Measurements from ENCODE around the gene HRAS. TPM values are rescaled to one million over a fixed set of nuclear protein-coding genes. Genes with fewer than 3 reads are reported as not detected.

HRAS gene
- polyA plus RNA-seq, 2 of the 4 experiments (the other 2 are of a cell fraction), result 56.3 to 86.9 TPM

DNA sequence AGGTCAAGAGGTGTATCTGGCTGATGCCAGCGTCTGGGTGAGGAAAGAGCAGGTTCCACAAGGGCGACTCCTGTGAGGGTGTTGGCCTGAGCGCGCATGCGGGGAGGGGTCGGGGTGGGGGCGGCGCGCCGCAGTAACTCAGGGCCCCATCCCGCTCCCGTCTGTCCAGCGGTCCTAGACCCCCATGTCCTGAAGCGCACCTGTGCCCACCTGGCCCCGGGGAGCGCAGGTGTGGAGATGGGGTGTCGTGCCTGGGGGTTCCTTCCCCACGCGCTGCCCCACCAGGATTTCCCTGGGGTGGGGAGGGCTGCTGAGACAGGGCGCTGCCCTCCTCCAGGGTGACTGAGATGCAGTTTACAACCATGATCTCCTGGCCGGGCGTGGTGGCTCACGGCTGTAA lies 49.2 kb downstream of the HRAS start:
- ATAC-seq (no peak), DNase-seq (ENCODE audit: low read depth in 1 of 2, low spot score in 1 of 2) (no peak), FAIRE-seq (no peak)
- no peak overlapping the region for H3K27ac ChIP-seq
- no peak overlapping the region for H3K4me2 ChIP-seq
- CTCF ChIA-PET, result interaction anchor here (0.8 to 1.2 kb wide), 2 partner anchors 33 to 38 kb away, joined by 3 to 5 read pairs; no protein-coding TSS in a partner anchor
- no peaks in the 10 kb centered on the region for H3K9me3 ChIP-seq
- TF ChIP-seq HOXB13 (CRISPR knock-in tag; IDR thresholded peaks at IDR 0.05; ENCODE audit: low read depth) (no peak), POLR2A (IDR thresholded peaks at IDR 0.05; ENCODE audit: low read length) (no peak), FOSL2 (IDR thresholded peaks at IDR 0.05) (no peak), FOSL2 (CRISPR knock-in tag; IDR thresholded peaks at IDR 0.05) (no peak), RARB (CRISPR knock-in tag; IDR thresholded peaks at IDR 0.05) (no peak), CEBPB (IDR thresholded peaks at IDR 0.05) (no peak), SREBF2 (IDR thresholded peaks at IDR 0.05) (no peak), HOXB5 (CRISPR knock-in tag; IDR thresholded peaks at IDR 0.05) (no peak), EP300 (IDR thresholded peaks at IDR 0.05) (no peak), TFCP2L1 (CRISPR knock-in tag; IDR thresholded peaks at IDR 0.05) (no peak), ZC3H11A (IDR thresholded peaks at IDR 0.05) (no peak), RAD21 (conservative IDR thresholded peaks at IDR 0.05 in 1 of 2, IDR thresholded peaks at IDR 0.05 in 1 of 2) (no peak), ZSCAN20 (CRISPR knock-in tag; IDR thresholded peaks at IDR 0.05) (no peak)
- TF ChIP-seq, protein P1, sequence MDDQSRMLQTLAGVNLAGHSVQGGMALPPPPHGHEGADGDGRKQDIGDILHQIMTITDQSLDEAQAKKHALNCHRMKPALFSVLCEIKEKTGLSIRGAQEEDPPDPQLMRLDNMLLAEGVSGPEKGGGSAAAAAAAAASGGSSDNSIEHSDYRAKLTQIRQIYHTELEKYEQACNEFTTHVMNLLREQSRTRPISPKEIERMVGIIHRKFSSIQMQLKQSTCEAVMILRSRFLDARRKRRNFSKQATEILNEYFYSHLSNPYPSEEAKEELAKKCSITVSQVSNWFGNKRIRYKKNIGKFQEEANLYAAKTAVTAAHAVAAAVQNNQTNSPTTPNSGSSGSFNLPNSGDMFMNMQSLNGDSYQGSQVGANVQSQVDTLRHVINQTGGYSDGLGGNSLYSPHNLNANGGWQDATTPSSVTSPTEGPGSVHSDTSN (IDR thresholded peaks at IDR 0.05), result no peak
- TF ChIP-seq, protein P2, sequence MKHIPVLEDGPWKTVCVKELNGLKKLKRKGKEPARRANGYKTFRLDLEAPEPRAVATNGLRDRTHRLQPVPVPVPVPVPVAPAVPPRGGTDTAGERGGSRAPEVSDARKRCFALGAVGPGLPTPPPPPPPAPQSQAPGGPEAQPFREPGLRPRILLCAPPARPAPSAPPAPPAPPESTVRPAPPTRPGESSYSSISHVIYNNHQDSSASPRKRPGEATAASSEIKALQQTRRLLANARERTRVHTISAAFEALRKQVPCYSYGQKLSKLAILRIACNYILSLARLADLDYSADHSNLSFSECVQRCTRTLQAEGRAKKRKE (CRISPR knock-in tag; IDR thresholded peaks at IDR 0.05; ENCODE audit: low read depth), result no peak
- no peak overlapping the region for H3K4me3 ChIP-seq
- POLR2A ChIA-PET, result no interaction called here
- WGBS (ENCODE audit: missing lambda C conversion rate), result 88% methylated on average over 20 of the region's 23 CpGs
- no peaks in the 10 kb centered on the region for H3K4me1 ChIP-seq

DNA sequence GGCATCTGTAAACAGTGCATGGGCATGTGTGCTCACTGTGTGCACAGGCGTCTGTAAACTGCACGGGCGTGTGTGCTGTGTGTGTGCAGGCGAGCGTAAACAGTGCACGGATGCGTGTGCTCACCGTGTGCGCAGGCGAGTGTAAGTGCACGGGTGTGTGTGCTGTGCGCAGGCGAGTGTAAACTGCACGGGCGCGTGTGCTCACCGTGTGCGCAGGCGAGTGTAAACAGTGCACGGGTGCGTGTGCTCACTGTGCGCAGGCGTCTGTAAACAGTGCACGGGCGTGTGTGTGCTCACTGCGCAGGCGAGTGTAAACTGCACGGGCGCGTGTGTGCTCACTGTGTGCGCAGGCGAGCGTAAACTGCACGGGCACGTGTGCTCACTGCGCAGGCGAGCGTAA lies 50.8 kb downstream of the HRAS start:
- FAIRE-seq, result no peak
- H3K4me1 ChIP-seq, result no peaks in the 10 kb centered on the region
- no peak overlapping the region for H3K27ac ChIP-seq
- no peak overlapping the region for H3K4me3 ChIP-seq
- 93% methylated on average over 38 of the region's 38 CpGs for WGBS (ENCODE audit: missing lambda C conversion rate)
- DNase-seq (ENCODE audit: low read depth in 1 of 2, low spot score in 1 of 2), result no peak
- CTCF ChIA-PET, result no interaction called here
- TF ChIP-seq HEYL (CRISPR knock-in tag; IDR thresholded peaks at IDR 0.05) (no peak), GATA3 (IDR thresholded peaks at IDR 0.05; ENCODE audit: borderline replicate concordance) (no peak), JUN (IDR thresholded peaks at IDR 0.05) (no peak), JUNB (IDR thresholded peaks at IDR 0.05) (no peak), KDM5A (IDR thresholded peaks at IDR 0.05) (no peak), TP53 (CRISPR knock-in tag; IDR thresholded peaks at IDR 0.05) (no peak), MAZ (IDR thresholded peaks at IDR 0.05; ENCODE audit: borderline replicate concordance, low read depth, low read length) (no peak), NPAS2 (CRISPR knock-in tag; IDR thresholded peaks at IDR 0.05; ENCODE audit: borderline replicate concordance) (no peak), HOXA7 (CRISPR knock-in tag; IDR thresholded peaks at IDR 0.05) (no peak), POLR2AphosphoS2 (conservative IDR thresholded peaks at IDR 0.05; ENCODE audit: low read length) (no peak), POLR2A (IDR thresholded peaks at IDR 0.05; ENCODE audit: low read length) (no peak), ZNF302 (CRISPR knock-in tag; IDR thresholded peaks at IDR 0.05) (no peak), MAFK (IDR thresholded peaks at IDR 0.05; ENCODE audit: partially characterized antibody) (no peak), KDM1A (IDR thresholded peaks at IDR 0.05; ENCODE audit: low read depth) (no peak)
- TF ChIP-seq, protein P3, sequence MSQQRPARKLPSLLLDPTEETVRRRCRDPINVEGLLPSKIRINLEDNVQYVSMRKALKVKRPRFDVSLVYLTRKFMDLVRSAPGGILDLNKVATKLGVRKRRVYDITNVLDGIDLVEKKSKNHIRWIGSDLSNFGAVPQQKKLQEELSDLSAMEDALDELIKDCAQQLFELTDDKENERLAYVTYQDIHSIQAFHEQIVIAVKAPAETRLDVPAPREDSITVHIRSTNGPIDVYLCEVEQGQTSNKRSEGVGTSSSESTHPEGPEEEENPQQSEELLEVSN (IDR thresholded peaks at IDR 0.05; ENCODE audit: borderline replicate concordance, low read depth), result no peak
- TF ChIP-seq, protein P4, sequence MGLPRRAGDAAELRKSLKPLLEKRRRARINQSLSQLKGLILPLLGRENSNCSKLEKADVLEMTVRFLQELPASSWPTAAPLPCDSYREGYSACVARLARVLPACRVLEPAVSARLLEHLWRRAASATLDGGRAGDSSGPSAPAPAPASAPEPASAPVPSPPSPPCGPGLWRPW (IDR thresholded peaks at IDR 0.05), result no peak
- TF ChIP-seq, protein P5, sequence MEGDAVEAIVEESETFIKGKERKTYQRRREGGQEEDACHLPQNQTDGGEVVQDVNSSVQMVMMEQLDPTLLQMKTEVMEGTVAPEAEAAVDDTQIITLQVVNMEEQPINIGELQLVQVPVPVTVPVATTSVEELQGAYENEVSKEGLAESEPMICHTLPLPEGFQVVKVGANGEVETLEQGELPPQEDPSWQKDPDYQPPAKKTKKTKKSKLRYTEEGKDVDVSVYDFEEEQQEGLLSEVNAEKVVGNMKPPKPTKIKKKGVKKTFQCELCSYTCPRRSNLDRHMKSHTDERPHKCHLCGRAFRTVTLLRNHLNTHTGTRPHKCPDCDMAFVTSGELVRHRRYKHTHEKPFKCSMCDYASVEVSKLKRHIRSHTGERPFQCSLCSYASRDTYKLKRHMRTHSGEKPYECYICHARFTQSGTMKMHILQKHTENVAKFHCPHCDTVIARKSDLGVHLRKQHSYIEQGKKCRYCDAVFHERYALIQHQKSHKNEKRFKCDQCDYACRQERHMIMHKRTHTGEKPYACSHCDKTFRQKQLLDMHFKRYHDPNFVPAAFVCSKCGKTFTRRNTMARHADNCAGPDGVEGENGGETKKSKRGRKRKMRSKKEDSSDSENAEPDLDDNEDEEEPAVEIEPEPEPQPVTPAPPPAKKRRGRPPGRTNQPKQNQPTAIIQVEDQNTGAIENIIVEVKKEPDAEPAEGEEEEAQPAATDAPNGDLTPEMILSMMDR (IDR thresholded peaks at IDR 0.05), result no peak
- TF ChIP-seq, protein P6, sequence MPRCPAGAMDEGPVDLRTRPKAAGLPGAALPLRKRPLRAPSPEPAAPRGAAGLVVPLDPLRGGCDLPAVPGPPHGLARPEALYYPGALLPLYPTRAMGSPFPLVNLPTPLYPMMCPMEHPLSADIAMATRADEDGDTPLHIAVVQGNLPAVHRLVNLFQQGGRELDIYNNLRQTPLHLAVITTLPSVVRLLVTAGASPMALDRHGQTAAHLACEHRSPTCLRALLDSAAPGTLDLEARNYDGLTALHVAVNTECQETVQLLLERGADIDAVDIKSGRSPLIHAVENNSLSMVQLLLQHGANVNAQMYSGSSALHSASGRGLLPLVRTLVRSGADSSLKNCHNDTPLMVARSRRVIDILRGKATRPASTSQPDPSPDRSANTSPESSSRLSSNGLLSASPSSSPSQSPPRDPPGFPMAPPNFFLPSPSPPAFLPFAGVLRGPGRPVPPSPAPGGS (IDR thresholded peaks at IDR 0.05), result no peak
- TF ChIP-seq, protein P2 (CRISPR knock-in tag; IDR thresholded peaks at IDR 0.05; ENCODE audit: low read depth), result no peak
- POLR2A ChIA-PET, result no interaction called here
- H3K9me3 ChIP-seq, result no peaks in the 10 kb centered on the region
- no peak for ATAC-seq
- no peak overlapping the region for H3K4me2 ChIP-seq

Measured in A549 (cell line).